Medulla oblongata (tissue), 1 donor: Measurements from ENCODE around the gene DHRS3.

Experiments used
- DNase-seq: peaks from one replicate; pipeline ENCODE4 v3.0.0-alpha.2; 2015; ENCODE audit errors: extremely low spot score

The DHRS3 gene

GRCh38 chr1:12599657-12600056 is 18.4 kb downstream of the DHRS3 start:
- DNase-seq = no peak

- DNase-seq = no peak
Measured at GRCh38 chr1:12598974-12599373, 19.0 kb downstream of the DHRS3 start.

DNA sequence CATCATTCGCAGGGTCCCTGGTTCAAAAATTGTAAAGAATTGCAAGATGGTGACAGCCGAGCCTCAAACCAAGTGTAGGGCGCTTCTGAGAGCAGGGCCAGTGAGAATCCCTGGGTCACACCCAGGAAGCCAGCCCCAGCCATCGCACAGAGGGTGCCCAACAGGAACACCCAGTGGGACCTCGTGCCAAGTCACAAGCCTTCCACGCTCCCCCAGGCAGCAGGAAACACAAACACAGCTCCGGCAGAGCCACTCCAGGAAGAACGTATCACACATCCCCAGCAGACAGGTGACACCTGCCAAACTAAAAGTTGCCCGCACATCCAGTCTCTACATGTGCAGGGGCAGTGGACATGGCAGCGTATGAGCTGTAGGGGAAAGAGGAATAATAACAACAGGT is 20.2 kb downstream of the DHRS3 start:
- peak; percentile 65 for DNase-seq

GRCh38 chr1:12596007-12596821 is 21.8 kb downstream of the DHRS3 start:
- DNase-seq = peak; percentile 75

DNA sequence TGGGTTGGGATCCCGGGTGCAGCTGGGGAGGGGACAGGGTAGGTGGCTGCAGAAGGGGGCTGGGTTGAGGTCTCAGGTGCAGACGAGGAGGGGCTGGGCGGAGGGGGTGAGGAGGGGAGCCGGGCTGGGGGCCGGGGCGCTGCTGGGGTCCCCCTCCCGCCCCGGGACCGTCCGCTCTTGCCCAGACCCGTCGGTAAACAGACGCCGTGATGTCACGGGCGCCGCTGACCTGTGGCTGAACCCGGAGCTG is 22.3 kb downstream of the DHRS3 start:
- DNase-seq = no peak

DNA sequence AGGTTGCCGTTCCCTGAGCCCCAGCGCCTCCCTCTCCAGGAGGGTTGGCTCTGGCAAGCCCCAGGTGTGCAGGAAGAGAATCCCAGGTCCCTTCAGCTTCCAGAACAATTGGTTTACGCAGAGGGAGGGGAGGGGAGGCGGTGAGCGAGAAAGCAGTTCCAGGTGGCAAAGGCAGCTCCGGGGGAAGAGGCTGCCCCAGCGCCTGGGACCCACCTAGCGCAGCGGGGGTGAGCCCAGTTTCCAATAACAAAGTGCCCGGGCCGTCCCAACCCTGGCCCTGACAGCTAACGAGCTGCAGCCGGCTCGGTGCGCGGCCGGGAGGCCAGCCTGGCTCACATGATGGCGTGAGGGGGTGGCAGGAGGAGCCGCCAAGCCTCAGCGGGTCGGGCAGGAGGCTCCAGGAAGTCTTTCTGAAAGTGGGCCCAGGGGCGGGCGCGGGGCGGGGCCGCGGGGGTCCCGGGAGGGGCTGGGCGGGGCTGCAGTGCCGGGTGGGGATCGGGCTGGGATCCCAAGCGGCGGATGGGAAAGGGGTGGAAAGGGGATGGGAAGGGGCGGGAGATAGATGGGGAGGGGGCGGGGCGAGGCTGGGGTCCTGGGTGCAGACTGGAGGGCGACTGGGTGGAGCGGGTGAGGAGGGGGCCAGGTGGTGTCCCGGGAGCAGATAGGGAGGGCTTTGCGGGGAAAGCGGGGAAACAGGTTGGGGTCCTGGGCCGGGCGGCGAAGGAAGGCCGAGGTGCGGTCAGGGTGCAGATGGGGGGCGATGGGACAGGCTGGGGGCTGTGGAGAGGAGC is 22.8 kb downstream of the DHRS3 start:
- peak; percentile 73 for DNase-seq

DNA sequence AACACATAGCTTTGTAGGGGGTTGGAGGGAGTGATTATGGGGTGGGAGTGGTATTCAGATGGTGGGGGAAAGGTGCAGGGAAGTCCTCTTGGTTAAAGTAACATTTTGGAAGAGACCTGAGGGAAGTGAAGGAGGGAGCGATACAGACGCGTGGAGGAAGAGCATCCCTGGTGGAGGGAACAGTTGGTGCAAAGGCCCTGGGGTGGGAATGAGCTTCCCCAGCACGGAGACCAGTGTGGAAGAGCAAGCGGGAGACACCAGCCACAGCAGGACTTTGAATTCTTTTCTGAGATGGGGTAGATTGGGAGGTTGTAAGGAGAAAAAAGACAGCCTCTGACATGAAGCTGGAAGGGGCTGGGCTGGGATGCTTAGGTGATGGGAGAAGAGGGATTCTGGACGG is 23.5 kb downstream of the DHRS3 start:
- DNase-seq = no peak

- peak; percentile 66 for DNase-seq
Measured at GRCh38 chr1:12593621-12594066, 24.4 kb downstream of the DHRS3 start.

DNA sequence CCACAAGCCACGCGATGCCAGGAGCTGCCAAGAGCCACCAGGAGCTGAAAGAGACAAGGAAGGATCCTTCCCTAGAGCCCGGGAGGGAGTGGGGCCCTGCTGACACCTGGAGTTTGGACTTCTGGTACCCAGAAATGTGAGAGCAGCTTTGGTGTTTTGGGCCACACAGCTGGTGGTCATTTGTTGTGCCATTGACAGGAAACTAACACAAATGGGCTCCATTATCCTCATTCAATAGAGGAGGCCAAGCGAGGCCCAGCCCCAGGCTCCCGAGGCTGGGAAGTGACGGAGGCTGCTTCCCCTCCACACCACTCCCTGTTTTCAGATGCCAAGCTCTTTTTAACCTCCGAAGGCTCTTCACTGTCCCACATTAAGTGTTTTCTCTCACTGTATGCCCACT is 25.5 kb downstream of the DHRS3 start:
- DNase-seq = no peak

GRCh38 chr1:12591267-12591938 is 26.6 kb downstream of the DHRS3 start:
- DNase-seq = no peak

DNA sequence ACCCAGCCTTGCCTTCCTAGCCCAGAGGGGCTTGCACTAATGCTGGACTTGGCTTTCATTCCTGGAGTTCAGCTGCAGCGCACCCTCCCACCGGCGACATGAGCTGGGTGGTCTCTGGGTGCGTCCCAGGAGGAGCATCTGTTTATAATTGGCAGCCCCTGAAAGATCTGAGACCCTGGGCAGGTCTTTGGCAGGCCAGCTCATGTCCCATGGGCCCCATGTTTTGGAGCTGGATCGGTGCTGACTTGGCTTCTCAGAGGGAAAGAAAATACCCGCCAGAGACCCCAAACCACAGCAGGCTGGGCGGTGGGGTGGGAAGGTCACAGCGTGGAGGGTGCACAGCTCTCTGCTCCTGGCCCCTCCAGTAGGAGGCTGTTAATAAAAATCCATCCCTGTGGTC is 29.3 kb downstream of the DHRS3 start:
- no peak for DNase-seq

DNA sequence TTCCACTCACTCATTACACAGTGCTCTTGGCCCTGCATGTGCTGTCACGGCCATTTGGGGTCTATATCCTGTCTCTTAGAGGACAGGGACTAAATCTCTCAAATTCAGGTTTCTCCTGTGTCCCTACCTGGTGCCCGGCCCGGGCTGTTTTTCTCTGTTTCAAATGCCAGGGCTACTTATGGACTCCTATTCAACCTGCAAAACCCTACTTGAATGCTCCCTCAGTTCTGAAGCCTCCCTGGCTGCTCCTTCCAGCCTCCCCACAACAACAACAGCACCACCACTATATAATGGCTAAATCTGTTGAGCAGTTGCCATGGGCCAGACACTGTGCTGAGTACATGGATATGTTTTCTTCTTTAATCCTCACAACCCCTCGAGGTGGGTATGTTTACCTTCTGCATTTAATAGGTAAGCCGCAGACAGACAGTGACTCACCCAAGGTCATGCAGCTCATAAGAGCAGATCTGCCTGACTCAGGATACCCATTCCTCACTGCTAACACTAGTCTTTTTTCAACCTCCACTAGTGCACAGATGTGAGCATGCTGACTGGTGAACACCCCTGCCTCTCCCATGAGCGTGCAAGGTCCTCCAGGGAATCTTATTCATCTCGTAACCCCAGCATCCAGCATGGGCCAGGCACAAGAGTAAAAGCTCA is 29.9 kb downstream of the DHRS3 start:
- no peak for DNase-seq

DNA sequence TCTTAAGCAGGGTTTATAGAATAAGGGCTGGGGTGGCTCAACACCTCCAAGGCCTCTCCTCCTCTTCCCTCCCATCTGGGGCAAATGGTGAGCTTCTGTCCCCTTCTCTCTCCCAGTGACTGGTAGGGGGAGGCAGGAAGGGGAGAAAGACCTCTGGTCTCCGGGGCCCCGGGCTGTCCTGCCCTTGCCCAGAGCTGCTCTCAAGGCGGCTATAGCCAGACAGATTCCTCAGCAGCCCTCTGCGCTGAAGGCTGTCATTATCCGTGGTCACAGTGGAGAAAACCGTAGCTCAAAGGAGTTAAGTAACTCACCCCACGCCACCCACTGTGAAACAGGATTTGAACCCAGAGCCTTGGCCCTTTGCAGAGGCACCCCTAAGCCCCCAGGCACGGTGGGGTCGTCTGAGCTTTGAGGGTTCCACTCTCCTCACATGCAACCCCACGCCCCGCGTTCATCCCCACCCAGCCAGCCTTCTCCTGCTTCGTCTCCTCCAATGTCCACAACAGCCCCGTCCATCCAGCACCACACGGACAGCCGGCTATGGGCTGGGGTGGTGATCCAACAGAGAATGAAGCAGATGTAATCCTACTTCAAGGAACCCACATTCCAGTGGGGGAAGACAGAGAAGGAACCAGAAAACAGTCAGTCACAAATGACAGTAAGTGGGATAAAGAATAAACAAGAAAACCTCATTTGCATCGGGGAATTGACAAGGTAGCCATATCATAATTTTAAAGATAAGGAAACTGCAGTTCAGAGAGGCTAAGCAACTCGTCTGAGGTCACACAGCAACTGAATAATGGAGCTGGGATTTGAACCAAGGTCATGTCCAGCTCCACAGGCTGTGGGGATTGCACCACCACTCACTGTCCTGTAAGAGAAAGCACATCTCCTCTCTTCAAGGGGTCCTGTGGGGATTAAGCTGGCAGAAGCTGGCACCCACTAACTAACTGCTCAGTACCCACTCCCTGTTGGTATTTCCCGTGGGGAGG is 31.8 kb downstream of the DHRS3 start:
- DNase-seq = no peak

GRCh38 chr1:12585536-12585935 is 32.5 kb downstream of the DHRS3 start:
- DNase-seq = no peak

GRCh38 chr1:12584900-12585525 is 33.0 kb downstream of the DHRS3 start:
- no peak for DNase-seq

DNA sequence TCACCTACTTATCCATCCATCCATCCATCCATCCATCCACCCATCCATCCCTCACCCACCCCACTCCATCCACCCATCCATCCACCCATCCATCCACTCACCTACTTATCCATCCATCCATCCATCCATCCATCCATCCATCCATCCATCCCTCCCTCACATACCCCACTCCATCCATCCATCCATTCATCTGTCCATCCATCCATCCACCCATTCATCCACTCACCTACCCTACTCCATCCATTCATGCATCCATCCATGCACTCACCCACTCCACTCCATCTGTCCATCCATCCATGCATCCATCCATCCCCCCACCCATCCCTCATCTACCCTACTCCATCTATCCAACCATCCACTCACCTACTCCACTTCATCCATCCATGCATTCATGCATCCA is 34.5 kb downstream of the DHRS3 start:
- DNase-seq = no peak

GRCh38 chr1:12582649-12583048 is 35.4 kb downstream of the DHRS3 start:
- no peak for DNase-seq

DNA sequence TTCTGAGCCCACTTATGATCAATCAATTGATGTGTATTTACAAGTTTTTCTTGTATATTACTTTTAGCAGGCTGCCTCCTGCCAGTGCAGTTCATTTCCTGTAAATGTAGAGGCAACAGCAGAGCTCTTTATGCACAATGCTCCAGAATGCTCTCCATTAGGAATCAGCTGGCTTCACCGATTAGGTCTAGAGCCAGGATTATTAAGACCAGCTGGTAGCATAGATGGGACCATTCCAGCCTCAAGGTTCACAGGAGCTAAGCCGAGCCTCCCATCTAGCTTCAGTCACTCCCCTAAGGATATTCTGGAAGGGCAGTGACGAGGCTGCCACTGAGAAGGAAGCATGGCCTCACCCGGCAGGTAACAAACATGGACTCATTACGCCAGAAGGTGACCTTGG is 36.8 kb downstream of the DHRS3 start:
- no peak for DNase-seq

DNA sequence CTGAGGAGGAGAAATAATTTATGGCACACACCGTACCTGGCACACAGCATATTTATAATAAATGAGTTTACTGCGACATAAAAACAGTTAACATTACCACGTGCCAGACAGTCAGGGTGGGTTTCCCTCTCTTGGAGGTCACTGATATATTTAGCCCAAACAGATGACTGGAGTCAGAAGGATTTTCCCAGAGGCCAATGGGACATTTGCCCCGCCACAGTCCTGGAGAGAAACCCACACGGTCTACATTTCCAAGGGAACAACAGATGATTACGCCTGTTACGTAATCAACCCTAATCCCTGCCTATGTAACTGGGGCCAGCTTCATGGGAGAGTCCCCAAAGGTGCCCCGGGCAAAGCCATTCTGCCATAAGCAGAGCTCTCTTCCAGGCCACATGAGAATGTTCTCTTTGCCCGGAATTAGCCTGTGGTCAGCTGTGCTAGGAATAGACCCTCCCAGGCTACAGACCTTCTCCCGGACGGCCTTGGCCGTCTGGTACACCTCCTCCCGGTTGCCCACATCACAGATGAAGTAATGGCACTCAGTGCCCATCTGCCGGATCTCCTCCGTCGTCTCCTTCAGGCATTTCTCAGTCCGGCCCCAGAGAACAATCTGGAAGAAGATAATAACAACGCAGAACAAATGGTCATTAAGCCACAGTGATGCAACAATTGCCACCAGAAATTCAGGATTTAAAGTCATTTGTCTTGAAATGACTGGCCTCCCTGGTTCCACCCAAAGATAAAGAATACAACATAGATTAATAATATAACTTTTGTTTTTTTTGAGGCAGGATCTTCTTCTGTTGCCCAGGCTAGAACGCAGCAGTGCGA is 37.7 kb downstream of the DHRS3 start:
- DNase-seq = no peak
